HepG2 (cell line): ENCODE results near the gene ETFB. TPM values are rescaled to one million over a fixed set of nuclear protein-coding genes. Genes with fewer than 3 reads are reported as not detected.

Experiments used
- CC2D1A ChIP-seq: sonication (generic); formaldehyde crosslinking; IDR thresholded peaks from 2 replicates; pipeline ENCODE4 v1.8.1; 2023; ENCODE audit warnings: mild to moderate bottlenecking, missing genetic modification reagents
- ERF ChIP-seq: IDR thresholded peaks from 2 replicates; pipeline ENCODE4 v1.6.1; 2018; ENCODE audit warnings: missing biosample characterization, missing genetic modification reagents
- FLYWCH1 ChIP-seq: sonication (generic); formaldehyde crosslinking; IDR thresholded peaks from 2 replicates; pipeline ENCODE4 v1.8.1; 2023; ENCODE audit warnings: mild to moderate bottlenecking, missing genetic modification reagents
- FOSL2 ChIP-seq: sonication (generic); formaldehyde crosslinking; IDR thresholded peaks from 2 replicates; pipeline ENCODE4 v1.4.0; 2020; ENCODE audit warnings: missing genetic modification reagents
- GATAD1 ChIP-seq: IDR thresholded peaks from 2 replicates; pipeline ENCODE4 v1.6.1; 2016; ENCODE audit warnings: missing genetic modification reagents, missing compliant biosample characterization
- HNRNPLL ChIP-seq: fragments of 200-400 bp; formaldehyde crosslinking; IDR thresholded peaks from 2 replicates; pipeline ENCODE4 v1.6.1; 2017; ENCODE audit warnings: mild to moderate bottlenecking, low read depth, low read length; ENCODE audit not compliant: poor library complexity, severe bottlenecking
- HOXA5 ChIP-seq: sonication (generic); formaldehyde crosslinking; IDR thresholded peaks from 2 replicates; pipeline ENCODE4 v1.4.0; 2020; ENCODE audit warnings: missing genetic modification reagents
- IKZF4 ChIP-seq: sonication (generic); formaldehyde crosslinking; IDR thresholded peaks from 2 replicates; pipeline ENCODE4 v1.5.1; 2020; ENCODE audit warnings: borderline replicate concordance, mild to moderate bottlenecking, low read depth, missing genetic modification reagents; ENCODE audit errors: not compliant biosample characterization
- NFYC ChIP-seq: IDR thresholded peaks from 2 replicates; pipeline ENCODE4 v1.6.1; 2016; ENCODE audit warnings: missing genetic modification reagents, missing compliant biosample characterization
- NR2F1 ChIP-seq, 2 experiments: fragments of 450-650 bp in 1 of 2; formaldehyde crosslinking in 1 of 2; IDR thresholded peaks; 2 replicates each; pipeline versions ENCODE4 v1.5.0 to v1.6.1; 2016 to 2020; ENCODE audit warnings: mild to moderate bottlenecking in 1 of 2, missing compliant biosample characterization in 1 of 2, missing genetic modification reagents in 1 of 2, moderate library complexity in 1 of 2
- NR2F6 ChIP-seq, 2 experiments: IDR thresholded peaks; 2 replicates each; pipeline ENCODE4 v1.6.1; 2016; ENCODE audit warnings: antibody characterized with exemption in 1 of 2, mild to moderate bottlenecking in 1 of 2
- RARA ChIP-seq: IDR thresholded peaks from 2 replicates; pipeline ENCODE4 v1.6.1; 2016; ENCODE audit warnings: missing genetic modification reagents, missing compliant biosample characterization
- REPIN1 ChIP-seq: sonication (generic); formaldehyde crosslinking; IDR thresholded peaks from 2 replicates; pipeline ENCODE4 v1.8.0; 2022; ENCODE audit warnings: missing genetic modification reagents, low read depth, mild to moderate bottlenecking, borderline replicate concordance
- RXRB ChIP-seq: IDR thresholded peaks from 2 replicates; pipeline ENCODE4 v1.6.1; 2016; ENCODE audit warnings: borderline replicate concordance, missing genetic modification reagents, missing compliant biosample characterization
- SRY ChIP-seq: sonication (generic); formaldehyde crosslinking; IDR thresholded peaks from 2 replicates; pipeline ENCODE4 v1.8.0; 2022; ENCODE audit warnings: mild to moderate bottlenecking, missing genetic modification reagents
- STAT5B ChIP-seq: sonication (generic); formaldehyde crosslinking; IDR thresholded peaks from 2 replicates; pipeline ENCODE4 v1.4.0; 2020; ENCODE audit warnings: missing genetic modification reagents
- TBP ChIP-seq: sonication (generic); formaldehyde crosslinking; IDR thresholded peaks from 2 replicates; pipeline ENCODE4 v1.5.0; 2020; ENCODE audit warnings: missing genetic modification reagents
- TCF7 ChIP-seq: sonication (generic); IDR thresholded peaks from 2 replicates; pipeline ENCODE4 v1.6.1; 2016; ENCODE audit warnings: antibody characterized with exemption, low read depth
- U2AF2 ChIP-seq: fragments of 200-400 bp; formaldehyde crosslinking; IDR thresholded peaks from 2 replicates; pipeline ENCODE4 v1.6.1; 2017; ENCODE audit warnings: low read depth, mild to moderate bottlenecking, low read length
- ZBTB7B ChIP-seq: sonication (generic); formaldehyde crosslinking; IDR thresholded peaks from 2 replicates; pipeline ENCODE4 v1.4.0; 2020; ENCODE audit warnings: missing genetic modification reagents
- ZHX1 ChIP-seq: sonication (generic); formaldehyde crosslinking; IDR thresholded peaks from 2 replicates; pipeline ENCODE4 v1.8.1; 2022; ENCODE audit warnings: low read depth, mild to moderate bottlenecking, missing genetic modification reagents
- ZKSCAN8 ChIP-seq: IDR thresholded peaks from 2 replicates; pipeline ENCODE4 v1.6.1; 2016; ENCODE audit warnings: borderline replicate concordance, missing genetic modification reagents, missing compliant biosample characterization
- ZNF143 ChIP-seq: sonication (generic); formaldehyde crosslinking; IDR thresholded peaks from 2 replicates; pipeline ENCODE4 v1.4.0; 2020; ENCODE audit warnings: missing genetic modification reagents
- ZNF256 ChIP-seq: sonication (generic); formaldehyde crosslinking; conservative IDR thresholded peaks from 2 replicates; pipeline ENCODE4 v1.4.0; 2020; ENCODE audit warnings: missing genetic modification reagents
- ZNF343 ChIP-seq: sonication (generic); formaldehyde crosslinking; IDR thresholded peaks from 2 replicates; pipeline ENCODE4 v1.4.0; 2020; ENCODE audit warnings: mild to moderate bottlenecking, missing genetic modification reagents
- ZNF83 ChIP-seq: sonication (generic); formaldehyde crosslinking; IDR thresholded peaks from 2 replicates; pipeline ENCODE4 v1.4.0; 2020; ENCODE audit warnings: missing genetic modification reagents, mild to moderate bottlenecking, borderline replicate concordance
- polyA plus RNA-seq, 8 experiments: library from polyadenylated mRNA; depleted of rRNA in 3 of 8; stranded (reverse) in 7 of 8; unstranded in 1 of 8; fragments of >200 nt; fragmentation: Illumina TruSeq in 4 of 8; extraction: Trizol in 4 of 8; gene quantifications; 2 replicates each; pipeline versions ENCODE4 v1.2.1 to v1.2.3, GENCODE V29; 2011 to 2016; ENCODE audit warnings: low read depth in 4 of 8, missing spikeins in 1 of 8, mixed read lengths in 1 of 8; ENCODE audit not compliant: insufficient read depth in 1 of 8
- total RNA-seq, 5 experiments: library from RNA; depleted of rRNA; stranded (reverse); fragments of >200 nt; fragmentation: Illumina TruSeq; extraction: Trizol; gene quantifications; 2 replicates each; pipeline ENCODE4 v1.2.3, GENCODE V29; 2016; ENCODE audit warnings: low read depth in 1 of 5
- TF ChIP-seq, protein P1 (sequence below): sonication (generic); formaldehyde crosslinking; IDR thresholded peaks from 2 replicates; pipeline ENCODE4 v1.8.0; 2022; ENCODE audit warnings: mild to moderate bottlenecking, missing genetic modification reagents; ENCODE audit not compliant: insufficient replicate concordance

Gene ETFB
- total and polyA plus RNA-seq, 2 of the 13 experiments (the other 11 are each of a cell fraction or from before 2014, with no cell fraction given), result 678 to 1,314 TPM

- TF ChIP-seq GATAD1 (CRISPR knock-in tag) (peak; percentile 27; the same call in 1 of the 2 replicates), U2AF2 (no peak), TCF7 (no peak), HNRNPLL (no peak), ZHX1 (no peak), ZKSCAN8 (CRISPR knock-in tag) (0 out of 2 replicates have a peak, but pooled peaks have one; percentile 19), TBP (CRISPR knock-in tag) (no peak), IKZF4 (CRISPR knock-in tag) (no peak), FLYWCH1 (CRISPR knock-in tag) (no peak), ERF (CRISPR knock-in tag) (peak; percentile 73), NR2F6 (IDR thresholded peaks at IDR 0.05) (no peak), NR2F6 (CRISPR knock-in tag; IDR thresholded peaks at IDR 0.05) (peak; percentile 18; the same call in 1 of the 2 replicates), NFYC (CRISPR knock-in tag) (no peak), NR2F1 (CRISPR knock-in tag; IDR thresholded peaks at IDR 0.05) (no peak), SRY (CRISPR knock-in tag) (no peak), ZNF83 (CRISPR knock-in tag) (no peak), HOXA5 (no peak), CC2D1A (no peak), RXRB (CRISPR knock-in tag) (peak; percentile 36; the same call in 1 of the 2 replicates), ZBTB7B (CRISPR knock-in tag) (peak; percentile 51; the same call in 1 of the 2 replicates), ZNF256 (CRISPR knock-in tag) (no peak), RARA (peak; percentile 46; the same call in 1 of the 2 replicates), ZNF143 (CRISPR knock-in tag) (no peak), REPIN1 (CRISPR knock-in tag) (no peak), ZNF343 (CRISPR knock-in tag) (no peak), FOSL2 (peak; percentile 76), STAT5B (CRISPR knock-in tag) (no peak)
- TF ChIP-seq, protein P1, sequence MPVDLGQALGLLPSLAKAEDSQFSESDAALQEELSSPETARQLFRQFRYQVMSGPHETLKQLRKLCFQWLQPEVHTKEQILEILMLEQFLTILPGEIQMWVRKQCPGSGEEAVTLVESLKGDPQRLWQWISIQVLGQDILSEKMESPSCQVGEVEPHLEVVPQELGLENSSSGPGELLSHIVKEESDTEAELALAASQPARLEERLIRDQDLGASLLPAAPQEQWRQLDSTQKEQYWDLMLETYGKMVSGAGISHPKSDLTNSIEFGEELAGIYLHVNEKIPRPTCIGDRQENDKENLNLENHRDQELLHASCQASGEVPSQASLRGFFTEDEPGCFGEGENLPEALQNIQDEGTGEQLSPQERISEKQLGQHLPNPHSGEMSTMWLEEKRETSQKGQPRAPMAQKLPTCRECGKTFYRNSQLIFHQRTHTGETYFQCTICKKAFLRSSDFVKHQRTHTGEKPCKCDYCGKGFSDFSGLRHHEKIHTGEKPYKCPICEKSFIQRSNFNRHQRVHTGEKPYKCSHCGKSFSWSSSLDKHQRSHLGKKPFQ, result no peak
These were observed 1.7 kb downstream of the ETFB start (continued) for GRCh38 chr19:51364200-51365106.
